HG03378 (cell line): ENCODE data around the gene DNAL4.

ENCODE experiments used
- ATAC-seq: cut with Tn5 transposase; IDR thresholded peaks from one replicate; pipeline ENCODE4 v1.9.1; 2021; ENCODE audit warnings: mild to moderate bottlenecking, moderate library complexity; ENCODE audit not compliant: unreplicated experiment

The DNAL4 gene

DNA sequence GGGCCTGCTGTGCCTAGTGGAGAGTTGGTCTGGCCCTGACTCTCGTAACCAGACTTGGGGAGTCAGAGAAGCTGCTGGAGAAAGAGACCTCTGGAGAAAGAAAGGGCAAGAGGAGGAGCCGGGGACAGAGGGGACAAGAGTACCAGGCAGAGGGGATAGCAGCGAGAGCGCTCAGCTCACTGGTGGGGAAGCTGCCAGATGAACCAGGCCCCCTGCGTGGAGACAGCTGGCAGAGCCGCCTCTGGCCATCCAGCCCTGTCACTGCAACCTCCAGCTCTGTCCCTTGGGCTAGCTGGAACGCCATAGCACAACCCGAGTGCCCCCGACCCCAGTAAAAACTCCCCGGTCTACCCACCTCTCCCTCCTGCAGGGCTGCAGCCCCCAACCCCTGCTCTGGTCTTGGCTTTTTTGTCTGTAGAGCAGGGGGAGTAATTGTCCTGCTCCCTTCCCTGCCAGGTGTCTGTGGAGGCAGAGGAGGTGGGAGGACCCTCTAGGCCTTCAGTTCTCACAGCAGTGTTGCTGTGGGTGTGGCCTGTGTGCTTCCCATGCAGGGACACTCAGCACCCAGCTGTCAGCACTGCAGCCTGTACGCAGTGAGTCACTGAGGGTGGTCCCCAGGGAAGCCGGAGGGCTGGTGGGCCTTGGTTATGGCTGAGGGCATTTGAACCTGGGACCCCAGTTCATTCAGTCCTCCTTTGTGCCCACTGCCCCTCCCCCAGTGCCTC lies 33.3 kb downstream of the DNAL4 start:
- ATAC-seq: no peak

DNA sequence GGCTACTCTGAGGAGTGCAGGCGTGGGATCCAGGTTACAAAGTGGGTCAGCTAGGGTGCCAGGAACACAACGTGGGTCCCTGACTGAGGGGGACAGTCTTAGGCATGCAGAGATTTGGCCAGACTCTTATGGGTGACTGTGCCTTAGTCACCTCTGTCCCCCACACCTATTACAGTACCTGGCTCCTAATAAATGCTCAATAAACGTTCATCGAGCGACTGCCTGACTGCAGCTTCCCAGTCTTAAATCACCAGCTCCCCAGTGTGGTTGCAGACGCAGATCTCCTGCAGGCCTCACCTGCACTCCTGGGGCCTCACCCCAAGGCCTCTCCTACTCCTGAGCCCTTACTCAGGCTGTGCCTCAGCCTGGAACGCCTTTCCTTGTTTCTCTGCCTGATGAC lies 34.9 kb downstream of the DNAL4 start:
- no peak for ATAC-seq

DNA sequence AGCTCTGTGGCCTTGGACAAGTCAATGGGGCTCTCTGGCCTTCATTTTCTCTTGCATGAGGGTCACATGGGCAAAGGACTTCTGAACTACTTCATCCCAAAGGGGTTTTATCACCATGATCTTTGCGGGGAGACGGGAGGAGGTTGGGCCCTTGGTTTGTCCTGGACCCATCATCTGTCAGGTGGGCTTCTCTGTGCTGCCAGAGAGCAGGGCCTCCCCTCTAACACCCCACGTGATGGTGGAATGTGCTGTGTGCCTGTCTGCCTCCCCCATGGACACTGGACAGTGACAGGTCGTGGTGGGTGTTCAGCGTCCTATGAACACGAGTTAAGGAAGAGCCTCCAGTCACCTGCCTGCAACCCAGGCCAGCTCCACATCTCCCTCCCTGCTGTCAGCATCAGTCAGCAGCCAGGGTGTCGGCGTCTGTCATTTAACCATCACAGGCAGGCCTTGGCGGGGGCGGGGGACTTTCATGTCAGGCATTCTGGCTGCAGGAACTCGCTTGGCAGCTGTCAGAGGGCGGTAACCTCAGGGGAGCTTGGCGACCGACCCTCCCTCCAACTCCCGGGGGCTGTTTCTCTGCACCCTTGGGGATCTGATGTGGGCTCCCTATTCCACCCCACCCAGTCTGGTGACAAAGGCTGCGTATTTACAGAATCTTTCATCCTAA lies 35.5 kb downstream of the DNAL4 start:
- no peak for ATAC-seq

DNA sequence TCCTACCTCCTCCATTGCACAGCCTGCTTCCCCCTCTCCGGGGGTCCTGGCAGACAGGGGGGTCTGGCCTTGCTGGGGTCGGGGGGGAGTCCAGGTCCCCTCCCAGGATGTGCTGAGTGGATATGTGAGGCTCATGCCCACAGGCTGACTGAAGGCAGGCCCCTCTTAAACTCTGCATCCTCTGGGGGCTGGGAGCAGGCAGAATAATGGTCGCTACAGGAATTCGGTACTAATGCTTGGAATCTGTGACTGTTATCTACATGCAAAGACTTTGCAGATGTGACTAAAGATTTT lies 36.5 kb downstream of the DNAL4 start:
- no peak for ATAC-seq

DNA sequence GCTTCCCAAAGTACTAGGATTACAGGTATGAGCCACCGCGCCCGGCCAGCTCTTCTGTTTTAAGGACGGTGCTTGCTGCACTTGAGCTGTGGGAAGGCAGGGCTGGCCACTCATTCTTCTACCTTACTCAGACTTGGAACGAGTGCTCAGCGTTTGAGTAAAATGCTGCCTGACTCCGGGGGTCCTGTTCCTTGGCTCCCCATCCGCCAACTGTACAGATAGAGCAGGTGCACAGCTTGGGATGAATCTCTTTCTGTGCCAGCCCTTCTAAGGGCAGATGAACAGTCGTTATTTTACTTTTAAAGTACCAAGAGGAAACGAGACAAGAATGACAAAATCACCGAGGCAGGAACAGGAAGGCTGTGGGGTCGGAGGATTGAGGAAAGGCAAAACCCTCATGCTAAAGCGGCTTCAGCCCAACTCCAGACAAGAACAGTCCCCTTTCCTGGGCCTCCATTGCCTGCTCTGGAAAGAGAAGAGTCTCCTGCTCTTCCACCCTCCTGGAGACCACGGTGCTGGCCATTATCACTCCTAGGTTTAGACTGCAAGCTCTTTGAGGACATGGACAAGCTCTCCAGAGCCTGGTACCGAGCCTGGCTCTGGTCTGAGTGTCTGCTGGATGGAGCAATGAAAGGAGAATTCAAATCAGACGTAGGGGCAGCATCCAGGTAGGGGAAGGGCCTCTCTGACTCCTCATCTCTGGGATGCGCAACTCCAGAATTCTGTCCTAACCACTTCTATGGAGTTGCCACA lies 37.1 kb downstream of the DNAL4 start:
- no peak for ATAC-seq

DNA sequence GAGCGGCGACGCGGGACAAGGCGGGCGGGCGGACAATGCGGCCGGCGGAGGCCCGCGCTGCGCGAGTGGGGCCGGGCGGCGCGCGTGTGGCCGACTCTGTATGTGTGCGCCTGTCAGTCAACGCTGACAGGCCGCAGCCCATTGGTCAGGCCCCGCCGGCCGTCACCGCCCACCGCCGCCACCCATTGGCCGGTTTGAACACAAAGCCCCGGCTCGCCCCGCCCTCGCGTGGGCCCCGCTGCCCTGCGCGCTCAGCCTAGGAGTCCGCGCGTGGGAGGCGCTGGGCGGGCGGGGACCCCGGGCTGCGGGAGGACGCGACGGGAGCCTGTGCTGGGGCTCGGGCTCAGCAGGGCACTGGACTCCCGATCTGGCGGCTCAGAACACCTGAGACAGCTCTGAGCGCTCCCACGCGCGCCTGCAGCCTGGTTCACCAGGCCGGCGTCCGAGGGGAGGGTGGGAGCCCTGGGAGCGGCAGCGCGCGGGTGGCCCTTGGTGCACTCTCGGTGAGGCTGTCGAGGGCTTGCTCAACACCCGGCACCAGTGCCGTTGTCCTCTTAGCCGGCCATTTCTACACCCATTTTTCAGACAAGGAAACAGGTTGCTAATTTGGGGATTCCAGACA lies 37.9 kb downstream of the DNAL4 start, which contains the start of gene SUN2:
Gene SUN2, minus strand, starts transcription at position 88 of the 622 bp plus-strand sequence. CDS start 3,370 bp downstream, outside the sequence.
- no peak for ATAC-seq

DNA sequence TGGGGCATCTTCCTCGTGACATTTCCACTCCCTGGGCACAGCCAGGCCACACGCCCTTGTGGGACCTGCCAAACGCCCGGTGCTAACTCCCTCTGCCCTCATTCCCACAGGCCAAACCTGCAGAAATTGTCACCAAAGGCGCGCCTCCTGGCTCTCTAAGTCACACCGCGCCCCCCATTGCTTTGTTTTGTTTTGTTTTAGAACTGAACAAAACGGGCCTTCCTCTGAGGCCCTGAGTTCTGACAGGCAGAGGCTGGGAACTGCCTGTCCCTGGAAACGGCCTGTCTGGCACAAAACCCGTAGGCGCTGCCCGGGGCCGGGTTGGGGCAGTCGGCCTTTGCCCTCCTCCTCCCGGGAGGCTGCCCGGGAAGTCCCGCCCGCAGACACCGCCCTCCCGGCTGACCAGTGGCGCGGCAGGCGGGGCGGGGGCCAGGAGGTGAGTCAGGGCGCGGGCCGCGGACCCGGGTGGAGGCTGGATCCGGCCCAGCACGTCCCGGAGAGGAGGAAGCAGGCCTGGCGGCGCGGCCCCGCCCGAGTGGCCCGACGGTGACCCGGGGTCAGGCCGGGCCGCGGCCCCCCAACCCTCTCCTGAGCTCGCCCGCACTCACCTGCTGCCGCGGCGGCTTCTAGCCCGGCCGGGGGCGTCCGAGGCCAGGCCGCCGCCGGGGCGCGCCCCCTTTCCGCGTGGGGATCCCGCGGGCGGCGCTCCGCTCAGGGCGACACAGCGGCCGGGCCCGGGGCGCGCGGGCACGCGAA lies 38.6 kb downstream of the DNAL4 start:
- no peak for ATAC-seq

DNA sequence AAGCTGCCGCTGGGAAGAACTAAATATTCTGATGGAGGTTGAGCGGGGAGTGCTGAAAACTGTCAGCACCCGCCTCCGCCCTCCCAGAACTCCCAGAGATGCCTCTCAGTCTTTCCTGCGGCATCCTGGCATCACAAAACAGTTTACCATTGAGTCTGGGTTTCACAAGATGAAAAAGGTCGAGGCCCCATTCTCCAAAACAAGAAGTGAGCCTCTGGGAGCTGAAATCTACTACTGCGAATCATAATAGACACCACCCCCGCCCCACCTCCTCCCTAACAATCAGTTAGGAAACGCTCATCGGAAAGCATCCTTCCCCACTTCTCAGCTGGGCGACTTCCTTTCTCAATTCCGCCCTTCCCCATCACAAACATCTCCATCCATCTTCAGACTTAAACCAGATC lies 39.2 kb downstream of the DNAL4 start:
- ATAC-seq: no peak

DNA sequence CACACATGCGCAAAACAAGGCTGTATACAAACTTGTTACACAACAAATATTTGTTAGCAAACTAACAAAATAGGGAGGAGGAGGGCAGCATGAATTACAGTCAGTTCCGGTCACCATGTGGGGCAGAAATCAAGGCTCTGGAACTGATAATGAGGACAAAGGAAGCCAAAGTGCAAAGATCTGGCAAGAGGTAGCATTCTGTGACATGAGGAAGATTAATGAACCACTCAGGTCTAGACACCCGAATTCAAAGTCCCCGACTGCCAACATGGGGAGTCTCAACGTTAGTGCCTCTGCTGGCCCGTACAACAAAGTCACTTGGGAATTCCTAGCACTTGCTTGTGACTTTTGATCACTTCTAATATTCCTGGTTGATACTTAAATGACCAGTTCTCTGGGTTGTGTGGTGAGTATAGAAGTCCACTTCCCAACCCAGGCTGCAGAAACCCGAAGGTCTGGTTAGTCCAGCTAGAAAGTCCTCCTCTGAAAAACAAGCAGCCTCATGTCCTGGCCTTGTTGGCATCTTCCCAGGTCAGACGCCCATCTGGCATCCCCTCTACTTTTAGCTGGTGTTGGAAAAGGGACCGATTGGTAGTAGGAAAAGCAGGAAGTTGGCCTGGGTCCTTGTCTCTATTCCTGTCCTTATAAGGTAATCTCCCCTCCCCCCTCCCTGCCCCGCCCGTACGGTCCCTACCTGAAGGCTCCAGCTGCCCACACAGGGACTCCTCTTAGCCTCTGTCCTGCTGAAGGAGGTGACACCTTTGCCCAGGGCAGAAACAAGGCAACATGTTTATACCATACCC lies 39.8 kb downstream of the DNAL4 start:
- no peak for ATAC-seq

DNA sequence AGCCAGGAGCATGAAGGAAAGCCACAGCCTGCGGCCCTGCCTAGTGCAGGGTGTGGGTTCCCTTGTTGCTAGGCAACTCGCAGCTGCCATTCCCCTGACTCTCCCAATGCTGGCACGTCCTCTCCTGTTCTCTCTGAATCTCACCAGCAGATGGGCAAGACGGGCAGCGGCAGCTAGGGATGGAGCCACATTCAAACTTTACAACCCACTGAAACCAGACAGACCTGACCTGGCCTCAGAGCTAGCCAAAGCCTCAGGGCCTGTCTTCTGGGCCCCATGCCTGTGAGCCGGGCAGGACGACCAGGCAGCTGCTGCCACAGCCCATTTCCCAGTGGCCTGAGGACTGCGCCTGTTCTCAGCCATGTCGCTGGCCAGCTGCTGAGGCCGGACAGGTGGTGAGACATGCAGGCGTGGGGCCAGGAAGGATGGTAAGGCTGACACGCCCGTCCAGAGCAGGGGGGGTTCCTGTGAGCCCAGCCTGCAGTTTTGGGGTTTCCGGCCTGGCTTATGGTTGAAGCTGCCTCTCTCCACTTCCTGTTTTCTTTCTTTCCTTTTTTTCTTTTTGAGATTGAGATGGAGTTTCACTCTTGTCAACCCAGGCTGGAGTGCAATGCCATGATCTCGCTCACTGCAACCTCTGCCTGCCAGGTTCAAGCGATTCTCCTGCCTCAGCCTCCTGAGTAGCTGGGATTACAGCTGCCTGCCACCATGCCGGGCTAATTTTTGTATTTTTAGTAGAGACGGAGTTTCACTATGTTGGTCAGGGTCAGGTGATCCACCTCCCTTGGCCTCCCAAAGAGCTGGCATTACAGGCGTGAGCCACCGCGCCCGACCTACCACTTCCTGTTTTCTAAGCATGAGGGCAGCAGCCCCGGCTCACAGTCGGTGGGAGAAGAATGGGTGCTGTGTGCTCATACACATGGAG lies 42.3 kb downstream of the DNAL4 start:
- no peak for ATAC-seq

DNA sequence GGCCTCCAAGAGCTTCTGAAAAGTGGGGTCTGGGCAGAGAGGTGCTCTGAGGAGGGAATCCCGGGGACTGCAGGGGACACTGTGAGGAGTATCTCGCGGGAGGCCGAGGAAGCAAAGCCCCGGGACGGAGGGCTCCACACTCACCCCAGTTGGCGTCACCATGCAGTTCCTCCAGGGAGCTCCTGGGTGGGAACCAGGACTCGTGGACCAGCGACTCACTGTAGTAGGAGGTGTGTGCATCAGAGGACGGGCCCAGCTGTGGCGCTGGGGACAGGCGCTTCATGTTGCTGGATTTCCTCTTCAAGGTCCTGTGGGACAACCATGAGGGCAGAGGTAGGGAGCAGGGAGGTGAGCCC lies 42.9 kb downstream of the DNAL4 start:
- no peak for ATAC-seq

DNA sequence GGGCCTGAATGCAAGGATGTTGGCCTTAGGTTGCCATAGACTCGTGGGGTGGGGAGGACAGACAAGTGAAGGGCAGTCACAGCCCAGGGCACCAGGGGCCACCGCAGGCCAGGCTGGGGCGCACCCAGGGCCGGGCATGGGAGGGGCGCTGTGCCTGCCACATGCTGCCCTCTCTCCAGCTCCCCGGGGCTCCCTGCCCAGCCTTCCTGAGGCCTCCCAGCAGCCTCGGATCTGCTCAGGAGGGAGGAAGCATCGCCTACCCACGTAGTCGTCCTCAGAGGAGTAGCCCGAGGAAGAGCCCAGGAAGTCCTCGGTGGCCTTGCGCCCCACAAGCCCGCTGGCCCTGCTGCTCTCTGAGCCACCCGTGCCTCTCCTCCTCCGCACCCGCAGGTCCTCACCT lies 43.3 kb downstream of the DNAL4 start:
- no peak for ATAC-seq

DNA sequence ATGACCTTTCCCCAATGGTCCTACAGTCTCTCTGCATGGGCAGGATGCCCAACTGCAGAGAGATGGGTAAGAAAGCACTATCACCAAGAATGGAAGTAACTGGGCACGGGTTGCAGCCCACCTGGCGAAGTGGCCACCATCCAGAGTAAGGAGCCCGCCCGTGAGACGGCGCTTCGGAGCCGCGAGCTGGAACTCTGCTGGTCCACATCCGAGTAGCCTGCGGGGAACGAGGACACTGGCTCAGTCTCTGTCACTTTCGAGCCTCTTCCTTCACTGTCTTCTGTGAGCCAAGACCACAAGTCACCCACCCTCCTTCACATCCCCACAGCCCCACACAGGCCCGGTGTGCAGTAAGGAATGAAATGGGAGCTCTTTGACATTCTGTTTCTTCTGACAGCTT lies 43.8 kb downstream of the DNAL4 start:
- ATAC-seq: no peak

DNA sequence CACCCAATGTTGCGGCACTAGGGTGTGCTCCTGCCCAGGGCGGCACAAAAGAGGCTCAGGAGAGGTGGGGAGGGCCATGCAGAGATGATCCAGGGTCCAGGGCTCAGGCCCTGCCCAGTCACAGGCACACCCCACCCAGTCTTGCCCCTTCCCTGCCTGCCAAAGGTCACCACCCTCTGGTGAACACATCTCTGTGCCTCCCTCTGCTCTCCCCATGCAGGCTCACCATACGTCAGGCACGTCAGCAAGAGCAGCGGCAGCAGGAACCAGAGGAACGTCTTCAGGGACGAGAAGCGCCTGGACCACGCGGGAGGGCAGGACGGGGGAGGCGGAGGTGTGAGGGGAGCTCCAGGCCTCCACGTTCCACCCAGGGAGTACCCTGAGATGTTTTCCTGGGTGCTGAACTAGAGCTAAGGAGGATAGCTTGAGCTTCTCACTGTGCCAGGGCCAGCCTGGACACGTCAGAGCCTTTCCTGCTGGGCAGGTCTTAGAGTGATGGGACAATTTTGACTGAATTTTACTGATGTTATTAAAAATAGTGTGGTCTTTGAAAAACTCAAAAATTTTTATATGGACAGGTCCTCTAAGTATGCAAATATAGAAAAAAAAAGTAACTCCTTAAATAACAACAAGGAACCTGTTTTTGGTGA lies 45.3 kb downstream of the DNAL4 start:
- no peak for ATAC-seq

DNA sequence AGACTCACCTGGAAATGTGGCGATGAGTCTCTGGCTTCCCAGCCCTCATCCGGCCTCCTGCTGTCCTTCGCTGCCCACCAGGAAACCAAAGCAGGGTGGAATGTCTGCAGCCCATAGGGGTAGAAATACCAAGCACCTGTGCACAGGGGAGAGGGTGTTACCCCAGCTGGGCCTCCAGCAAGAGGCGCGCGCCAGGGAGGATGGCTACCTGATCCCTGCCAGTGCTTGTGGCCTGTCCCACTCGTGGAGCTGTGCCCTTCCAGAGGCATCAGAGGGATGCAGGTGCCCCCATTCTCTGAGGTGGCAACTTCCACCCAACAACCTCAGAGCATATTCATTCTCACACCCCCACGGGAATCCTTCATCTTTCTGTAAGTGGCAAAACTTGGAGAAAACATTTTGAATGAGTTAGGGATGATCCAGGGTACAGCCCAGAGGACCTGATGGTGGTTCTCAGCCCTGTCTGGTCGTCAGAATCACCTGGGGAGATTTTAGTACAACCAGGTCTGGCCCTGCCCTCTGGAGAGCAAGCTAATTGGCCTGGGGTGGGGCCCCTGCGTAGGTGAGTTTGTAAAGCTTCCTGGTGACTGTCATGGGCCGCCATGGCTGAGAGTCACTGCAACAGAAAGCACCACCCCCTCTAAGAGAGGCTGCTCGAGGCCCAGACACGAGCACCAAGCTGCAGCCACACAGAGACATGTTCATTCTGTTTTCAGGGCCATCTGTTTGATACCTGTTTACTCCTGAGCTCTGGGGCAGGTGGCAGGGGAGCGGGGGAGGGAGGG lies 48.1 kb downstream of the DNAL4 start:
- no peak for ATAC-seq

DNA sequence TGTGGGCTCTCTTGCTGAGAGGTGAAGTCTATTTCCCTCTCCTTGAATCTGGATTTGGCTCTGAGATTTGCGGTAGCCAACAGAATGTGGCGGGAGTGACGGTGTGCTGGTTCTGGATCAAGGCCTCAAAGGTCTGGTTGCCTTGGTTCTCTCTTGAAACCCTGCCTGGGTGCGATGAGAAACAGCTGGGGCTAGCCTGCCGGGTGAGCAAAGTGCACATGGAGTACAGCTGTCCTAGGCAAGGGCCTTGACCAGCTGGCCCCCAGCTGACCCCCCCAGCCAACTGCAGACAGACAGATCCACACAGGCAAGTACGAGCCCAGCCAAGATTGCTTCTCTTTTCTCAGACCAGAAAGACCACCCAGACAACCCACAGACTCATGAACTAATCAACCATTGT lies 49.0 kb downstream of the DNAL4 start:
- ATAC-seq: no peak

DNA sequence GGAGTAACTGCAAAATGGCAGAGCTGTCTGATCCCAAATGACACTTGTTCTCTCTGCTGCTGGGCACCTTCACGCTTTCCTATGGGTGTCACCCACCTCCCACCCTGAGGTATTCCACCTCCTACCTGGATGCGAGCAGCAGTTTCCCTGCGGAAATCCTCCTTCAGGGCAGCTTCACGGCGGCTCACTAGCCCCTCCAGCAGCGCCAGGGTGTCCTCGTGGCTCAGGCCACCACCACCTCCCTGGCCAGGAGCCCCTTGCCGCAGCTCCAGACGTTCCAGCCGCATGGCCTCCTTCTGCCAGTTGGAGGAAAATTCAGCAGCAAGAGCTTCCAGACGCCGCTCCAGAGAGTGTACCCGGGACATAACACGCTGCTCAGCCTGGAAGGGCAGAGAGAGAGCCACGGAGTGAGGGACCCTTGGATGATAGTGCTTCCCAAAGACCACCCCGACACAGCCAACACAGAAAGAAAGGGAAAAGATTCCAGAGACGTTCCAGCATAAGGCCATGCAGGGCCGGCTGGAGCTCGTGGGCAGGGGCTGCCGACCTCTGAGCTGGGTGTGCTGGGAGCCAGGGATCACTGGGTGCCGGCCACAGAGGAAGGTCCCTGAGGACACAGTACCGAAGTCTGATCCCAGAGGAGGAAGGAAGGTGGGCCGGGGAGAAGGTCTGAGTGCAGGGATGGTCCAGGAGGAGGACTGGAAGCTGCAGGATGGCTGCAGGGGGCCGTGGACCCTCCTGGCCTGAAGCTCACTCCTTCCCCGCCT lies 51.6 kb downstream of the DNAL4 start:
- ATAC-seq: no peak
